A549 (cell line): ENCODE results near the gene COA7. TPM values are rescaled to one million over a fixed set of nuclear protein-coding genes. Genes with fewer than 3 reads are reported as not detected.

Source experiments
- ATAC-seq, 2 experiments: fragments of 200-7000 bp in 1 of 2; fragments of >200 bp in 1 of 2; cut with Nextera tagmentation in 1 of 2; cut with Tn5 transposase in 1 of 2; 3 replicates each; pipeline versions ENCODE4 v1.8.0 to v1.9.1; 2018 to 2020; ENCODE audit warnings: mild to moderate bottlenecking in 1 of 2, moderate library complexity in 1 of 2
- CTCF ChIA-PET: fragments of 300-600 bp; sonication (Branson Sonifier 250); formaldehyde crosslinking; extraction: SDS; loops from one replicate; lab custom pipeline; 2021; ENCODE audit warnings: antibody characterized with exemption, inconsistent platforms; lab: Yijun Ruan, JAX
- POLR2A ChIA-PET: fragments of 350-600 bp; formaldehyde crosslinking; extraction: SDS; loops from one replicate; lab custom pipeline; 2021; ENCODE audit warnings: antibody characterized with exemption, inconsistent platforms; lab: Yijun Ruan, JAX
- DNase-seq, 2 experiments: peaks; one replicate each; pipeline versions ENCODE4 v3.0.0 to v3.0.0-alpha.2; 2011 to 2016; ENCODE audit warnings: low read depth in 1 of 2, low spot score in 1 of 2
- FAIRE-seq: peaks from 2 replicates; lab custom pipeline; 2011; peaks lifted over from hg19 to GRCh38; lab: Jason Lieb, UNC
- H3K27ac ChIP-seq, 2 experiments: fragments of >200 bp; sonication (Bioruptor Twin); formaldehyde crosslinking; 3 replicates each; pipeline ENCODE4 v1.5.1; 2016 to 2017
- H3K4me1 ChIP-seq: fragments of >200 bp; sonication (Bioruptor Twin); formaldehyde crosslinking; 3 replicates; pipeline ENCODE4 v1.6.1; 2016
- H3K4me2 ChIP-seq: fragments of >200 bp; sonication (Bioruptor Twin); formaldehyde crosslinking; 3 replicates; pipeline ENCODE4 v1.6.1; 2016
- H3K4me3 ChIP-seq: fragments of >200 bp; sonication (Bioruptor Twin); formaldehyde crosslinking; 3 replicates; pipeline ENCODE4 v1.5.1; 2016
- H3K9me3 ChIP-seq: fragments of >200 bp; sonication (Bioruptor Twin); formaldehyde crosslinking; 3 replicates; pipeline ENCODE4 v1.6.1; 2016
- ATOH8 ChIP-seq: fragments of 250-450 bp; sonication (Bioruptor Pico); IDR thresholded peaks from 2 replicates; pipeline ENCODE4 v1.5.0; 2020; ENCODE audit warnings: low read depth, mild to moderate bottlenecking, moderate library complexity
- BCL3 ChIP-seq: fragments of >200 bp; sonication (Bioruptor Twin); formaldehyde crosslinking; IDR thresholded peaks from 3 replicates; pipeline ENCODE4 v1.6.1; 2016
- BHLHE40 ChIP-seq: IDR thresholded peaks from 2 replicates; pipeline ENCODE4 v1.6.1; 2012; ENCODE audit warnings: low read depth, low read length, inconsistent platforms
- CHD4 ChIP-seq: fragments of 200-600 bp; sonication (generic); IDR thresholded peaks from 2 replicates; pipeline ENCODE4 v1.6.1; 2016; ENCODE audit warnings: antibody characterized with exemption, mild to moderate bottlenecking, borderline replicate concordance
- ESRRA ChIP-seq: fragments of 150-350 bp; IDR thresholded peaks from 2 replicates; pipeline ENCODE4 v1.6.1; 2014; ENCODE audit warnings: mild to moderate bottlenecking, low read length, borderline replicate concordance
- FOSB ChIP-seq: fragments of 250-450 bp; sonication (Bioruptor Pico); IDR thresholded peaks from 2 replicates; pipeline ENCODE4 v1.5.0; 2020; ENCODE audit warnings: mild to moderate bottlenecking, moderate library complexity
- HDAC2 ChIP-seq: fragments of 200-600 bp; sonication (generic); IDR thresholded peaks from 2 replicates; pipeline ENCODE4 v1.6.1; 2016
- HMGXB4 ChIP-seq: fragments of 250-450 bp; sonication (Bioruptor Pico); IDR thresholded peaks from 2 replicates; pipeline ENCODE4 v1.5.0; 2021; ENCODE audit warnings: mild to moderate bottlenecking, moderate library complexity, borderline replicate concordance
- HOXB13 ChIP-seq: fragments of 250-450 bp; sonication (Bioruptor Pico); IDR thresholded peaks from 2 replicates; pipeline ENCODE4 v1.5.0; 2020; ENCODE audit warnings: low read depth, mild to moderate bottlenecking, moderate library complexity
- JUN ChIP-seq, 2 experiments: fragments of >200 bp; sonication (Bioruptor Twin); formaldehyde crosslinking; IDR thresholded peaks; 2 replicates in 1 of 2; 3 replicates in 1 of 2; pipeline ENCODE4 v1.6.1; 2016 to 2017
- MAFK ChIP-seq: fragments of 450-650 bp; IDR thresholded peaks from 2 replicates; pipeline ENCODE4 v1.6.1; 2014; ENCODE audit not compliant: partially characterized antibody
- PBX3 ChIP-seq: IDR thresholded peaks from 2 replicates; pipeline ENCODE4 v1.6.1; 2012
- RAD21 ChIP-seq, 2 experiments: fragments of >200 bp in 1 of 2; sonication (Bioruptor Twin) in 1 of 2; formaldehyde crosslinking in 1 of 2; IDR thresholded peaks in 1 of 2; conservative IDR thresholded peaks in 1 of 2; 2 replicates in 1 of 2; 3 replicates in 1 of 2; pipeline ENCODE4 v1.6.1; 2012 to 2018; ENCODE audit warnings: inconsistent platforms in 1 of 2
- RCOR1 ChIP-seq: fragments of 150-350 bp; IDR thresholded peaks from 2 replicates; pipeline ENCODE4 v1.6.1; 2014; ENCODE audit warnings: antibody characterized with exemption, low read length, low read depth
- RFX5 ChIP-seq: fragments of 450-650 bp; IDR thresholded peaks from 2 replicates; pipeline ENCODE4 v1.7.1; 2014; ENCODE audit warnings: antibody characterized with exemption, mild to moderate bottlenecking, moderate library complexity
- SREBF2 ChIP-seq: fragments of 450-650 bp; IDR thresholded peaks from 2 replicates; pipeline ENCODE4 v1.6.1; 2014; ENCODE audit warnings: mild to moderate bottlenecking, moderate library complexity
- ZC3H11A ChIP-seq: fragments of 450-650 bp; IDR thresholded peaks from 2 replicates; pipeline ENCODE4 v1.6.1; 2014; ENCODE audit warnings: antibody characterized with exemption, mild to moderate bottlenecking
- ZFP36 ChIP-seq: fragments of 450-650 bp; IDR thresholded peaks from 2 replicates; pipeline ENCODE4 v1.6.1; 2014; ENCODE audit warnings: borderline replicate concordance; ENCODE audit not compliant: partially characterized antibody
- ZNF302 ChIP-seq: fragments of 250-450 bp; sonication (Bioruptor Pico); IDR thresholded peaks from 2 replicates; pipeline ENCODE4 v1.9.0; 2021; ENCODE audit warnings: inconsistent platforms, mild to moderate bottlenecking, moderate library complexity
- WGBS: methylation state at CpG from one replicate; pipeline ENCODE4 v1.1.6; 2017; ENCODE audit errors: missing lambda C conversion rate; 5-methylcytosine and 5-hydroxymethylcytosine counted together
- polyA plus RNA-seq, 4 experiments: library from polyadenylated mRNA; depleted of rRNA in 3 of 4; stranded (reverse); fragments of >200 nt; fragmentation: RNase III in 1 of 4; extraction: RNeasy Plus Mini Kit Qiagen cat#74134 plus additional on column Dnase treatment in 1 of 4; gene quantifications; 2 replicates in 3 of 4; 3 replicates in 1 of 4; pipeline ENCODE4 v1.2.3, GENCODE V29; 2011 to 2017

COA7 gene
- polyA plus RNA-seq, 2 of the 4 experiments (the other 2 are of a cell fraction) = 18.1 to 22.0 TPM

- TF ChIP-seq PBX3 = no peak
- peak; percentile 30 to 69; a peak in 3 of 5 replicates for TF ChIP-seq JUN (IDR thresholded peaks at IDR 0.05)
- TF ChIP-seq RAD21 (conservative IDR thresholded peaks at IDR 0.05 in 1 of 2, IDR thresholded peaks at IDR 0.05 in 1 of 2) = no peak
Measured at GRCh38 chr1:52697795-52698674, at the start of gene COA7 (continued).

- Histone ChIP-seq H3K27ac (no peak overlapping the region), H3K4me2 (0 out of 3 replicates have a peak overlapping the region, but pooled peaks have one; percentile 14), H3K4me3 (no peak overlapping the region), H3K9me3 (no peaks in the 10 kb centered on the region), H3K4me1 (peaks cover 49% of the 10 kb centered on the region)
- DNase-seq = no peak
- ChIA-PET POLR2A (interaction anchor here (1.6 kb wide), 1 partner anchor 45 kb away, joined by 3 read pairs; no protein-coding TSS in a partner anchor), CTCF (interaction anchor here (1.3 to 1.4 kb wide), 4 partner anchors 17 to 44 kb away, joined by 3 to 4 read pairs (median 4); no protein-coding TSS in a partner anchor)
- TF ChIP-seq ZFP36 (no peak), FOSB (CRISPR knock-in tag) (no peak), BCL3 (no peak), CHD4 (no peak), HMGXB4 (CRISPR knock-in tag) (no peak), HOXB13 (CRISPR knock-in tag) (no peak), BHLHE40 (no peak), ESRRA (no peak), ZC3H11A (no peak), SREBF2 (no peak), RFX5 (no peak), ATOH8 (CRISPR knock-in tag) (no peak), ZNF302 (no peak), MAFK (no peak), RCOR1 (no peak), HDAC2 (no peak), JUN (IDR thresholded peaks at IDR 0.05) (no peak)
- no peak for ATAC-seq
- FAIRE-seq = no peak
- 82% methylated on average over 1 of the region's 1 CpG for WGBS
Measured at GRCh38 chr1:52747450-52747849, 49.3 kb upstream of the COA7 start.
